Thyroid gland (tissue), 4 donors: ENCODE data around the gene ZSWIM6. TPM values are rescaled to one million over a fixed set of nuclear protein-coding genes. Genes with fewer than 3 reads are reported as not detected.

Experiments used
- DNase-seq, 2 donors: peaks; one replicate each; pipeline ENCODE4 v3.0.0-alpha.2; 2019
- H3K27ac ChIP-seq, 3 donors: fragments of 200-600 bp; sonication (generic); 1 replicate in 2 of 3; 2 replicates in 1 of 3; pipeline ENCODE4 v1.5.1; 2016 to 2019; ENCODE audit warnings: mild to moderate bottlenecking in 1 of 3, moderate library complexity in 1 of 3
- H3K27me3 ChIP-seq: fragments of 200-600 bp; sonication (generic); one replicate; pipeline ENCODE4 v1.5.1; 2019
- H3K36me3 ChIP-seq, 2 donors: fragments of 200-600 bp; sonication (generic); one replicate each; pipeline ENCODE4 v1.5.1; 2016 to 2019
- H3K4me1 ChIP-seq, 2 donors: fragments of 200-600 bp; sonication (generic); one replicate each; pipeline ENCODE4 v1.5.1; 2017 to 2019
- H3K4me3 ChIP-seq, 3 donors: fragments of 200-600 bp; sonication (generic); replicated peaks in 1 of 3; 1 replicate in 2 of 3; 2 replicates in 1 of 3; pipeline ENCODE4 v1.5.1; 2016; ENCODE audit warnings: mild to moderate bottlenecking in 1 of 3
- H3K9me3 ChIP-seq: fragments of 200-600 bp; sonication (generic); one replicate; pipeline ENCODE4 v1.5.1; 2017
- POLR2A ChIP-seq, 2 donors: fragments of 450-650 bp; IDR thresholded peaks; one replicate each; pipeline ENCODE4 v1.6.1; 2017; ENCODE audit warnings: antibody characterized with exemption in 2 of 2, mild to moderate bottlenecking in 2 of 2, moderate library complexity in 1 of 2
- WGBS, 2 donors: methylation state at CpG; one replicate each; pipeline ENCODE4 v1.1.5; 2017; 5-methylcytosine and 5-hydroxymethylcytosine counted together
- intact Hi-C: fragments of 100-400 bp; cut with DNase I; formaldehyde crosslinking; loops from one replicate; pipeline ENCODE4 v1.15.1; 2023
- total RNA-seq, 4 donors: library from RNA; depleted of rRNA; stranded (reverse); fragments of >200 nt; gene quantifications; one replicate each; pipeline ENCODE4 v1.2.3, GENCODE V29; 2016
- TF ChIP-seq, protein P1 (sequence below), 6 experiments: fragments of 200-600 bp in 3 of 6; fragments of 450-650 bp in 3 of 6; sonication (generic) in 3 of 6; IDR thresholded peaks; one replicate each; pipeline ENCODE4 v1.5.1; 2016 to 2019; ENCODE audit warnings: antibody characterized with exemption in 6 of 6, mild to moderate bottlenecking in 2 of 6, inconsistent platforms in 1 of 6, moderate library complexity in 1 of 6

ZSWIM6 gene
- total RNA-seq, 4 donors from 2014 or later = 11.8 to 20.1 (median 14.5) TPM

DNA sequence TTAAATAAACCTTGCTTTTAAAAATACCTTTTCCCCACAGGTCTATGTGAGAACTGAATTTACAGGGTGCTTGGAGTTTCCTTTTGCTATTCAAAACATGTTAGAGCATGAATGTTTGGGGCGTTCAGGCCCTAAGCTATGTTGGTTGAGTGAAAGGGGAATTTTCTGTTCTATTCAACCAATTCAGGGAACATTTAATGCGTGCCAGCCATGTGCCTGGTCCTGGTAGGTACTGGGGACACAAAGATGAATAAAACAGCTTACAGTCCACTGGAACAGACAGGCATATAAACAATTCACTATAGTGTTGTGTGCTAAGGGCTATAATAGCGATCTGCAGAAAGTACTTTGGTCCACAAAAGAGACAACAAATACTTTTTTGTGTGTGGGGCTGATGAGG is 108.5 kb downstream of the ZSWIM6 start:
- DNase-seq = no peak
- peaks cover 0 to 5% of the 10 kb centered on the region in 2 donors for H3K4me1 ChIP-seq
- H3K9me3 ChIP-seq = no peaks in the 10 kb centered on the region
- no peak overlapping the region for H3K27ac ChIP-seq
- H3K4me3 ChIP-seq = no peak overlapping the region
- H3K36me3 ChIP-seq = no peaks in the 10 kb centered on the region
- intact Hi-C loops = no loop called here
- no peaks in the 10 kb centered on the region for H3K27me3 ChIP-seq
- TF ChIP-seq, protein P1, sequence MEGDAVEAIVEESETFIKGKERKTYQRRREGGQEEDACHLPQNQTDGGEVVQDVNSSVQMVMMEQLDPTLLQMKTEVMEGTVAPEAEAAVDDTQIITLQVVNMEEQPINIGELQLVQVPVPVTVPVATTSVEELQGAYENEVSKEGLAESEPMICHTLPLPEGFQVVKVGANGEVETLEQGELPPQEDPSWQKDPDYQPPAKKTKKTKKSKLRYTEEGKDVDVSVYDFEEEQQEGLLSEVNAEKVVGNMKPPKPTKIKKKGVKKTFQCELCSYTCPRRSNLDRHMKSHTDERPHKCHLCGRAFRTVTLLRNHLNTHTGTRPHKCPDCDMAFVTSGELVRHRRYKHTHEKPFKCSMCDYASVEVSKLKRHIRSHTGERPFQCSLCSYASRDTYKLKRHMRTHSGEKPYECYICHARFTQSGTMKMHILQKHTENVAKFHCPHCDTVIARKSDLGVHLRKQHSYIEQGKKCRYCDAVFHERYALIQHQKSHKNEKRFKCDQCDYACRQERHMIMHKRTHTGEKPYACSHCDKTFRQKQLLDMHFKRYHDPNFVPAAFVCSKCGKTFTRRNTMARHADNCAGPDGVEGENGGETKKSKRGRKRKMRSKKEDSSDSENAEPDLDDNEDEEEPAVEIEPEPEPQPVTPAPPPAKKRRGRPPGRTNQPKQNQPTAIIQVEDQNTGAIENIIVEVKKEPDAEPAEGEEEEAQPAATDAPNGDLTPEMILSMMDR (IDR thresholded peaks at IDR 0.05) = no peak
- no peak for TF ChIP-seq POLR2A (IDR thresholded peaks at IDR 0.05)
- 80 to 95% methylated on average over 3 of the region's 3 CpGs for WGBS, 2 donors

- intact Hi-C loops = no loop called here
- no peak for DNase-seq
- WGBS, 2 donors = 96 to 99% methylated on average over 4 of the region's 4 CpGs
- Histone ChIP-seq H3K27ac (no peak overlapping the region), H3K4me3 (no peak overlapping the region), H3K9me3 (no peaks in the 10 kb centered on the region), H3K27me3 (no peaks in the 10 kb centered on the region), H3K36me3 (no peaks in the 10 kb centered on the region), H3K4me1 (peaks cover 0 to under 1% of the 10 kb centered on the region in 2 donors)
- TF ChIP-seq, protein P1 (IDR thresholded peaks at IDR 0.05) = no peak
- no peak for TF ChIP-seq POLR2A (IDR thresholded peaks at IDR 0.05)
Measured at GRCh38 chr5:61441742-61442141, 109.7 kb downstream of the ZSWIM6 start.

DNA sequence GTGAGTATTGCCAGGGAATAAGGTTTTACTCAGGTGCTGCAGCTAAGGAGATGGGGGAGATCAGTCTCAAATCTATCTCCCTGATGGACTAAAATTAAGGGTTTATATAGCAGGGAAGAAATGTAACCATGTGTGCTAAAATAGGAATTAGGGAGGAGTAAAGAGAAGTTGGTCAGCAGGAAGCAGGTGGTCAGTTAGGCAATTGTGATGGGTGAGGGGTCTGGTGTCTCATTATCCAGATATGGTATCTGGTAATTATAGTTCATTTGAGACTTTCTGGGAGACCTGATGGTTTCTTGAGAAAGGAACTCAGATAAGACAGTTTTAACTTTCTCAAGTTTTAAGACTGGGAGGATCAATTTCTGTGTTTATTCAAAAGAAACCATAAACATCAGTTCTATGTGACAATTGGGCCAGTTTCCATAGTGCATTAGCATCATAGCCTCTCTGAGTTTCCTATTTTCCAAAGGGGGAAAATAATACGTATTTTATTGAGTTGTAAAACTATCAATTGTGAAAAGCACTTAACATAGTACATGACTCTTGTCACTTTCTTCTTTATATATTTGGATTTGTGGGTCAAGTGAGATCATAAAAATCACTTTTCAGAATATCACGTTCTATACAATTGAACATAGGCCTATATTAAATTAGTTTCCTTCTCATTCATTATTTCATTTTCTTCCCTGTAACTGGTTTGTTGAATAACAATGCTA is 115.9 kb downstream of the ZSWIM6 start:
- Histone ChIP-seq H3K9me3 (no peaks in the 10 kb centered on the region), H3K27ac (no peak overlapping the region), H3K4me3 (no peak overlapping the region), H3K36me3 (no peaks in the 10 kb centered on the region), H3K4me1 (peaks cover 7 to 9% of the 10 kb centered on the region in 2 donors), H3K27me3 (no peaks in the 10 kb centered on the region)
- WGBS, 2 donors = 94 to 95% methylated on average over 2 of the region's 2 CpGs
- intact Hi-C loops = no loop called here
- no peak for TF ChIP-seq POLR2A (IDR thresholded peaks at IDR 0.05)
- TF ChIP-seq, protein P1 (IDR thresholded peaks at IDR 0.05) = no peak
- DNase-seq = no peak

- Histone ChIP-seq H3K36me3 (no peaks in the 10 kb centered on the region), H3K4me1 (peaks cover 7 to 9% of the 10 kb centered on the region in 2 donors), H3K27me3 (no peaks in the 10 kb centered on the region), H3K27ac (no peak overlapping the region), H3K4me3 (no peak overlapping the region), H3K9me3 (no peaks in the 10 kb centered on the region)
- intact Hi-C loops = no loop called here
- 84 to 86% methylated on average over 2 of the region's 2 CpGs for WGBS, 2 donors
- no peak for TF ChIP-seq POLR2A (IDR thresholded peaks at IDR 0.05)
- TF ChIP-seq, protein P1 (IDR thresholded peaks at IDR 0.05) = no peak
- no peak for DNase-seq
Measured at GRCh38 chr5:61449804-61450492, 117.9 kb downstream of the ZSWIM6 start.
